NCI-H1417 treated with DMSO at 0.1 percent for 48 hours (cell line): ENCODE results near the gene IQCK.

Experiments used
- DNase-seq: peaks from one replicate; lab custom pipeline; 2025; lab: John Stamatoyannopoulos, UW

IQCK gene

DNA sequence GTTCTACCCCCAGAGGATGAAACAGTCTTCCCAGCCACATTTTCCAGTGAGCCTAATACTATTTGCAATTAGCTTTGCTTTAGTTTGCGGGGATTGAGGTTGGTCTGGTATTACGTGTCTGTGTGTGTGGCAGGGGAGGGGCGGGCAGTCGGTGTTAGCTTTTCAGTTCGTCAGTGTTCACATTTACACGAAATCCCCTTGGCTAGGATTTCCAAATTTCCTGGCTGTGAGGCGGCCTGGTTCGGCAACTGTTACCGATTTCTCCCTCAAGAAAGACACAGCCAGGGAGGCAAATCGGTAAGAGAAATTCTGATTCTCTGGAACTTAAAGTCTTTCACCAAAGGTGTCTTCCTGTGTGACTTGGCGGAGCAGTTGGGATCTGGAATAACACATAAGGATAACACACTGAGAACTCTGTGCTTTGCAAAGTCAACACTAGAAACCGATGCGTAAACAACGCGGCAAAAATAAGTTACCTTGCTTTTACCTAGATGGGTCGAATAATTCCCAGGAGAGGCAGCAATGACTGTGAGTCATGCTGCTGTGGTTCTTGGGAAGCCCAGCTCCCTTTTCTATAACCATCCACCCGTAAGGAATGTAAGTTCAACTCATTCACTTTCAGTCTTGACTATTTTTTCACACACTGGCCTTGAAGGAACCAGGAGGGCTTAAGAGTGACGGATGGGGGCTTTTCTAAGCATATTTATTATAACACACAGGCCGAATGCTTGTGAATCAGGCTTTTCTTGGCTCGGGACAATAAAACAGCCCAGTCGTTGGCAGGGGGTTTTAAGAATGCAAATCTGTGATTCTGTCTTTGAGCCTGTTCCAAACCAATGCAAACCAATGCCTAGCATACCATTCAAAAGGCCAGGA is 142.3 kb downstream of the IQCK start:
- DNase-seq: no peak

DNA sequence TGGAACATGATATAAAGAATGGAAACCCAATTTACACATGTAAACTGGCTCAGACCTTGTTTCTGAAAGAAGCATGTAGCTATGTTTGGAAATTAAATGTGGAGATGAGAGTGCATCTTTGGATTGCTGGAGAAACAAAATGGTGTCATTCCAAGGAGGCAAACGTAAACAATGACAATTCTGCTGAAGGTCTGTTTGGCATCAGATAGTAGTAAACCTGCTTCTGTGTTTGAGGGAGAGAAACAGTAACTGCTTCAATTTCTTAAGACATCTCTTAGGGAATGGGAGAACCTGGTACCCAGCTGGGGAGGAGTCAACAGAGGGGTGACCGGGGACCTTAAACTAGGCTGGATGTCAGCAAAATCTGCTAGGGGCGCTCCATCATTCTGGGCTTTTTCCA is 143.1 kb downstream of the IQCK start:
- DNase-seq: no peak

DNA sequence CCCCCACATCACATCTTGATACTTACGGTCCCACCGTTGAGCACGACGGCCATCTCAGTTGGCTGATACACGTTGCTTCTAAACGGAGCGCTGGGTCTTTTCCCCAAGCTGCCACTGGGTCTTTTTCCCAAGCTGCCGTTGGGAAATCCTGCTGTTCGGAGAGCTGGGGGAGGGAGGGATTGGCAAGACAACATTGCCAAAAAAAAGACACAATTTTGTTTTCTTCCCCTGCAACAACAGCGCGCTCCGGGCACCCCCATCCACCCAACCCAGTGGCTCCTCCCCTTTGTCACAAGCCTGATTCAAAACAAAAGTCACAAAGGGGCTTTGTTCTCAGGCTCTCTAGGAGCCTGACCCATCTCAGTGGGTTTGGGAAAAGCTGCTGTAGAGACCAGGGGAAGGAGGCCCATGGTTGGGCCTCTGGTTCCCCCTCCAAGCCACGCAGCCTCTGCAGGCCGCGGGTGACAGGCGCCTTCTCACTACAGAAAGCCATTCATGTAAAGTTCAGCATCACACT is 143.8 kb downstream of the IQCK start:
- DNase-seq: no peak

DNA sequence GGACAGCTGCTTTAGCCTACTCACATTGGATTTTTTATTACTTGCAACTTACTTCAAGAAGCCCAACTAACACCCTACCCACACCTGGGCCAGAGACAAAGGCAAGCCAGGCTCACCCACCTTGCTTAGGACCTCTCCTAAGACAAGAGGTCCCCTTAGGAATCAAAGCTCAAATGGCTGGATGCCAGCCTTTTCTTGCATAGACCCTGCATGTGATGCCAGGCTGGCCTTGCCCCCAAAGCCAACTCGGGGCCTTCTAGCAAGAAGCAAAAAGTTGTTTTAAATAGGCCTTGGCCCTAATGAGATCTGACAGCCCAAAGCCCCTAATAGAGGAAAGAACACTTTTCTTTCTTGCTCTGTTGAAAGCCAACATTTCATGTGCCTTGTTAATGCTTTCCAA is 145.9 kb downstream of the IQCK start:
- no peak for DNase-seq

DNA sequence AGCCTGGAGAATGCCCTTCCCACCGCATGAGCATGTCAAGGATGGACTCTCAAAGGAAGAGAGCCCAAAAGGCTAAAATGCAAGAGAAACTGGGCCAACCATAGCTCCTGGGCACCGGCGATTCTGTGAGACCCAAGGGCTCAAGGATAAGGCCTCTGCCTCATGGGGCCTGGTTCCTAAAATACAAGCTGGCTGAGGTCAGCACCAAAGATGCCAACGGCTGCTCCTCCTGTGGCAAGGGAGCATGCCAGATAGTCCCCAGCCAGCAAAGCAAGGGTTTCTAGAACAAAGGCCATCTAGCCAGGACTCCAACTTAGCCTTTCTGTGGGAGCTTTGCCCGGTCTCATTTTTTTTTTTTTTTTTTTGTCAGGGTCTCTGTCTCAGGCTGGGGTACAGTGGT is 146.5 kb downstream of the IQCK start:
- no peak for DNase-seq

DNA sequence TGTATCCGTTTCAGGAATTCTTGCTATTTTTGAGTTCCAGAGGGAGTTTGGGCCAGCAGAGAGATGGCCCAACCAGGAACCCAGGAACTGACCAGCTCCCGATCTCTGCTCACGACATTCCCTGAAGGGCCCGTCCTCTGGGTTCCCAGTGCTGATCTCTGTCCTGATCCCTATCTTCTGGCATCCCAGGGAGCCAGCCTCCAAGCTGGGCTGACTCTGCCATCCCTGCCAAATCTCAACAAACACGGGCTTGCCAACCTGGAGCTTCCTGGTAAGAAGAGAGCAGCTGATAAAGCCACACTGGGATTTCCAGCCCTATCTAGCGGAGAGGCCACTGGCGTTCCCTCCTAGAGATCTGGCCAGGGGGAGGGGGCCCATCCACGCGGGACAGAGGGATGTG is 150.3 kb downstream of the IQCK start:
- no peak for DNase-seq

DNA sequence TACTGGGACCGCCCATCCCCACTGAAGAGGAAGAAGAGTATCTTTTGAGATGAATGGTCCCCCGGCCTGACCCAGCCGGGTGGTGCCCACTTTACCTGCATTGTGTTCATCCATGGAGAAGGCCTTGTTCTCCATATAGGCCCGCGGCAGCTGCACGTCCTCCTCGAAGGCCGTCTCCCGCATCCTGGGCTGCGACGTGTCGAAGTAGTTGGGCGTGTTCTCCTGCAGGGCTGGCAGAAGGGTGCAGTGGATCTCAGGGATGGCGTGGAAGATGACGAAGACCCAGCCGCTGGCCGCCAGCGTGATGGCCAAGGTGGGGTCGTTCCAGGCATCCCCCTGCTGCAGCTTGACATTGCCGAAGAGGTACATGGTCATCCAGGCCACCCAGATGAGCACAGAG is 153.7 kb downstream of the IQCK start:
- DNase-seq: no peak

DNA sequence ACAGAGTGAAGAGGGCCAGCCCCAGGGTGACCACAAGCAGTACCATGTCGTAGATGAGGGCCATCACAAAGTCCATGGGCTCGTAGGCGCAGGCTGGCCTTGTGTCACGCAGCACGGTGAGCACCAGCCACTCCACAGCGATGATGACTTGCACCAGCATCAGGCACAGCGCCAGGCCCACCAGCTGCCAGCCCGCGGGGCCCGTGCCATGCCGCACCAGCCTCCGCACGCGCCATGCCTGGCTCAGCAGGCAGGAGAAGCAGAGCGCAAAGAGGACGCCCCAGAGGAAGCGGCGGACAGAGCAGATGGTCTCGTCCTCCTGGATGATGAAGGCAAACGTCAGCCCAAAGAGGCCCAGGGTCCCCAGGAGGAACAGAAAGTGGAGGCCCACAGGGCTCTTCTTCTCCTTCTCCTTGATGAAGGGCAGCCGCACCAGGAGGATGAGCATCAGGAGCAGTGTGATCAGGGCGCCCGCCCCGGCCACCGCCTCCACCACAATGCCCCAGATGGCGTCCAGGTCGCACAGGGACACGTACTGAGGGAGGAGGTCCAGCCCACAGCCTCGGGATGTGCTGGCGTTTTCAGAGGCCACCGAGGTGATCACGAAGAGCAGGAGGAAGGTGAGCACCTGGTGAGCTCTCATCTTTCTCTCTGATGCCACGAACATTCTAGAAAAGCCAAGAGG is 154.2 kb downstream of the IQCK start:
- DNase-seq: no peak

DNA sequence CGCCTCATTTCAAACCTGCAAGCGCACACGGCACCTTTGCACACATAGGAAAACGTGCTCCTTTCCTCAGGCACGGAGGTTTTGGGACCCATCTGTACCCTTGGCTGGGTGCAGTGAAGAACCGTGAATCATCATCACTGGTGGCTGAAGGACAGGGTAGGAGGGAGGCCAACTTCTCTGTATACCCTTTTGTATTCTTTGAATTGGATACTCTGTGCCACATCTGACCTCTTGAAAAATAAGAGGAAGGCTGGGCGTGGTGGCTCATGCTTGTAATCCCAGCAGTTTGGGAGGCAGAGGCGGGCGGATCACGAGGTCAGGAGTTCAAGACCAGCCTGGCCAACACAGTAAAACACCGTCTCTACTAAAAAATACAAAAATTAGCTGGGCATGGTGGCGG is 154.9 kb downstream of the IQCK start:
- no peak for DNase-seq

DNA sequence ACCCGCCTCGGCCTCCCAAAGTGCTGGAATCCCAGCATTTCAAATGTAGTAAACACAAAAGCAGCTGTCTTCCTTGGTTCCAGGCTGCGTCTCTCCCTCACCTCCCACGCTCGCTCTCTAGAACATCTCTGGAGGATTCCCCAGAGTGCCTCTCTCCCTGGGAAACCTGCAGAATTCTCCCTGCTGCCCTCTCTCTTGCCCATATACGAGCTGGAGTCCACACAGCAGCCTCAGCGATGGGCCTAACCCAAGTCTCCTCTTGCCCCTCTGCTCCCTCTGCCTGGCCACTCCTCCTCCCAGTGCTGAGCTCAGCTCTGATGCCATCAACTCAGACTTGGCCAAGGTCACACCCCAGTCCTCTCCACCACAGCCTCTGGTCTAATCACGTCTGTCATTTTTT is 156.0 kb downstream of the IQCK start:
- no peak for DNase-seq

DNA sequence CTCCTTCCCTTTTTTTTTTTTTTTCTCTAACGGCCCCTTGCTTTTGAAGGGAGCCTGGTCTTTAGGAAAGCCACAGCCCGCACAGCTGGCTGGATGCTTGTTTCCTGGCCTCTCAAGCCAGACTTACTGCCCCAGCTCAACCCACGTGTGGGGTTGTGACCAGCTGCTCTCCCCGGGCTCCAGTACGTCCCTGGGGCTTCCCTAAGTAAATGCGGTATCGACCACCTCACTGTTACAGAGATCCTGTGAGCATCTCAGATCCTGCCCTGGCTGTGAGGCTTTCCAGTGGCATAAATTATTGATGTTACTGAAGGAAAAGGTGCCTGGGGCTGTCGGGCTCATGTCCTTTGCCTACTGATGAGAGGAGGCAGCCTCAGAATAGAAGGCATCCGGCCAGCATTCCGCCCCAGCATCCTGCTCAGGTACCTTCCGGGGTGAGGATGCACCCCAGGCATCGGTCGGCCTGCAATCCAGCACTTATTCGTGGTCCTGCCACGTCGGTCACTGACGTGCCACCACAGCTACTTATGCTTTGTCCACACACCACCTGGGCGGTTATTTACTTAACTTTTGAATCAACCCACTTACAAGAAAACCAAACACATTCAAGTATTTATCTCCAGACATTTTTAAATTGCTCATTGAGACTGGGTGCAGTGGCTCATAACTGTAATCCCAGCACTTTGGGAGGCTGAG is 156.9 kb downstream of the IQCK start:
- DNase-seq: no peak

DNA sequence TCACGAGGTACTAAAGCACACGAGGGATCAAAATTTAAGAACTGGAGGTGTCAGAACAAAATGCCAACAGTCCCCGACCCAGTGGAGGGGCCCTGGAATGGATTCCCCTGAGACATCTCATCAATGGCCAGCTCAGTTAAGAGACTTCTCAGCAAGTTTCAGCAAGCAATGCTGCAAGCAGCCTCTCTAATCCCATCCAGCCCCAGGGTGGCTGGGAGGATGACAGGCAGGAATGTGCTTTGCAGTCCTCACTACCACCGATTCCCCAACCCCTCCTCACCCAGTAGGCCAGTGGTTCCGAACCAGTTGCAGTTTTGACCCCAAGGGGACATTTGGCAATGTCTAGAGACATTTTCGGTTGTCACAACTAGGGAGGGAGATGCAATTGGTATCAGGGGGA is 157.8 kb downstream of the IQCK start:
- no peak for DNase-seq

DNA sequence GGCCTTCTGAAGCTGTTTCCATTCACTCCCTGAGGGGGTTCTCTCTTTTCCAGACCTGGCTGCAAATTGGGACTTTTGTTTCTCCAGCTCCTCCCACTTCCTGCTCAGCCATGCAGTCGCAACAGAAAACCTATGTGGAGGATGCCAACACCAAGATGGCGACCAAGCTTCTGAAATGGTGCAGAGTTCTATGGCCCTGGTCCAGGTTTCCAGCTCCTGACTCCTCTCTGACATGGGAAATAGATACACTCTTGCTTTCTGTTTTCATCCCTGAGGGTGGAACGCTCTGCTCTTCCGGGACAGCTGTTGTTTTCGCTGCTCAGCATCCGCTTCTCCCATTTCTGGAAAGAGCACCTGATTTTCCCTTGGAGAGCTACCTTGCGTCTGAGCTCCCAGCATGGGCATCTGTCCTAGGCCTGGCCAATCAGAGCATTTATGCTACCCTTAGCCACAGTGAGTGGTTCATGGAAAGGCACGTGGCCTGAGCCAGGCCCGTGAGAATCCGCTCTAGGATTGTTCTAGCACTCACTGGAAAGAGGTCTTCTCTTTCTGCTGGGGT is 158.5 kb downstream of the IQCK start:
- DNase-seq: no peak

DNA sequence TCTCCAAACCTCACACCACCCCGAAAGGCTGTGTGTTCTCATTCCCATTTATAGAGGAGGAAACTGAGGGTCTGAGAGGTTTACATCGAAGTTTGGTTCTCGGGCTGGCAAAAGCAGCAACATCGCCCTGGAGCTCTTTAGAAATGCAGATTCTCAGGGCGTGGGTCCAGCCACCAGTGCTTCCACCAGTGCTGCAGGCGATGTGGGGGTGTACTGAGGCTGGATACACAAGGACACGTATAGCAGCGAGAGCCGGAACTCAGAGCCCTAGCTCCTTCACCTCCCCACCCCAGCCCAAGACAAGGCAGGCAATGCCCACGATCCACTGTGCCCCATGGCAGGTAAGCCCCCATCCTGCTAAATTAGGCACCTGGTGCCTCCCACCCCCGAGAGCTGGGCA is 160.7 kb downstream of the IQCK start:
- no peak for DNase-seq

DNA sequence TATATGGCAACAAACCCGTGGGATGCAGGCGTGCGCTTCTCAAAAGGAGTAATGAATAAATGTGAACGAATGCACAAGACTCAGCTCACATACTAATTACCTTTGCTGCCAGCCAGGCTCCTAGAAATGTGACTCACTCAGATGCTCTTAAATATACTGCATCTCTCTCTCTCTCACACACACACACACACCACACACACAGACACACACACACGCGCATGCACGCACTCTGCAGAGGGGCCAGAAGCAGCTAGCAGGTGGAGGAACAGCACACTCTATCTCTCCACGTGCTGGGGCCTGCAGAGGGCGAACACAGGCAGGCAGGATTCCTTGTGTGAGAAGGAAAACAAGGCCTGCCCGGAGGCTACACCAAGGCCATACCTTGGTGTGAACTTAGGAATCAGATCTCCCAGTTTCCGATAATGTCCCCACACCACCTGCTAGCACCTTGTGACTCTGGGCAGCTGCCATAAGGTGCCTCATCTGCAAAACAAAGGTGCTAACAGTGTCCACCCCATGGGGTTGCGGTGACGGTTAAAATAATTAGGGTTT is 161.2 kb downstream of the IQCK start:
- peak; percentile 98 for DNase-seq

DNA sequence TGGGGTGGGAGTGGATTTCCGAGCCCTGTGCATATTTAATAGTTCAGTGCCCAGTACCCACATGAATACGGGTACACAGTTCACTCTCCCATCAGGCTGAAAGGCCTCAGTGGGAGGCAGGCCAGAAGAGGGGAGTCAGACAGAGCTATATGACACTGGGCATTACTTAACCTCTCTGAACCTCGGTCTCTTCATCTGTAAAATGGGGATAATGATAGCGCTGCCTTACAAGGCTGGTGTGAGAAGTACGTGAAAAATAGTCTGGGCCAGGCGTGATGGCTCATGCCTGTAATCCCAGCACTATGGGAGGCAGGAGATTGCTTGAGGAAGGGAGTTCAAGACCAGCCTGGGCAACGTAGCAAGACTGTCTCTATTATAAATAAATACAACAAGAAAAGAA is 163.0 kb downstream of the IQCK start:
- DNase-seq: no peak

DNA sequence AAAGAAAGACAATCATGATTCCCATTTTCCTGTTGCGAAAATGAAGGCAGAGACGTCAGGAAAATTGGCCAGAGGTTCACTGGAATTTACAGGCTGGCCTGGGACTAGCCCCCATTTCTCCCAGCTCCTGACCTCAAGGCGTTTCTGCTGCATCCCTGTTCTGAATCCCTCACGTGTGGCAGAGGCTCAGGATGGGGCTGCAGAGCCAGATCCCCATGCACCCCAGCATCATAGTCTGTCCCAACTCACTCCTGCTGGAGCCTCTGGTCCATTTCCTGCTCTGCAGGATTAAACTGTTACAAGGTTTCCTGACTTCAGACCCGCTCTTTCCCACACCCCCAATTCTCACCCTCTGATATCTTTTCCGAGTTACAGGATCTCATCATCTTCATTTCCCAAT is 163.7 kb downstream of the IQCK start:
- no peak for DNase-seq

DNA sequence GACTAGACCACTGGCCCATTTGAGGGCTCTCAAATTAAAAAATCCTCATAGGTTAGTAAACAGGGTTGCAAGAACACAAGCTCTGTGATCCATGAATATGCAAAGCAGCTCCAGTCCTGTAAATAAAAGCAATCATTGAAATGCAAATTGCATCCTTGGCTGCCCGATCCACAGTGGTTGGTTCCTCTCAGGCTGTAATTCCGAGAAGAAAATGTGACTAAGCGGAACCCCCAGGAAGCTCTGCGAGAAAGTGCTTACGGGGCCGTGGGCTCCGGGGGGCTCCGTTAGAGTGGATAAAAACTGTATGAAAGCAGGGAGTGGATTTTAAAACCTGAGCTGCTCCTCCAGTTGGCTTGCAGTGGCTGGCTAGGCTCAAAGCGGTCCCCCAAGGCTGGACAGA is 164.1 kb downstream of the IQCK start:
- no peak for DNase-seq

DNA sequence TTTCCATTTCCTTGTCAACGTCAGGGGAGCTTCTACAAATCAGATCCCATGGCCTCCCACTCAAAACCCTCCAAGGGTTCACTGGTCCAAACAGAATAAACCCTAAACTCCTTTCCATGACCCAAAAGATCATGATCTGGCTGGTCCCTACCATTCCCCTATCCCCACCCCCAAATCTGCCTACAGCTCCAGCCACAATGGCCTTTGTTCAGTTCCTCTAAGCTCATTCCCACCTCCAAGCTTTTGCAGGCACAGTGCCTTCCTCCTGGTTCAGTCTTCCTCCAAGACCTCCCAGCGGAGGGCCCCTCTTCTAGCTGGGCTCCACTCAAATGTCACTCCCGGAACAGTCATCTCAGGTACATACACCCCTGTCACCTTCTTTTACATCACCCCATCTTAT is 164.6 kb downstream of the IQCK start:
- DNase-seq: no peak

DNA sequence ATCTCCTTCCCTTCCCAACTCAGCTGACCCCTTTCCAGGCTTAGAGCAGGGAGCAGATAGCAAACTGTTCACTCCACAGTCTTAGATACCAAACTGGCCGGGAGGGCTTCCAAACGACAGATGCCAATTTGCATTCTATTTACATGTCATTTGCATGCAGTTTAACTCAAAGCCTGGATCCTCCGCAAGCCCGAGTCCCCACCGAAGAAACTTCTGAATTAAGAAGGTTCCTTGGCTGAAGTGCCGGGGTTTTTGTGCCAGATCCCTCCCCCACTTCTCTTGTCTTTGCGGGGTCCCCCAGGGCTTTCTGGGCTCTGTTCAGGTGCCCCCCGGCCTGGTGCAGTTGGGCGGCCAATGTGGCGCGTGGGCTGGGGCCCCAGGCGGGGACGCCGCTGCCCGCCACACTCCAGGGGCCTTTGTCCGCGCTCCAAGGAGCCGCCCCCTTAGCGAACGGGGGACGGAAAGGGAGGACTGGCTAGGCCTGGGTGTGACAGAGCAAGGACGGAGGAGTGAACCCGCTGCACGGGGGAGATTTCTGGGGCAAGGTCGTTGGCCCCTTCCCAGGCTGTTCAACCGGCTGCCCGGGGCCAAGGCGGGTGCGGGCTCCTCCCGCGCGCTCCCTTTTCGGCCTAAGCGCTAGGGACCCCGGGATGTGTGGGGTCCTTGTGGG is 165.4 kb downstream of the IQCK start:
- no peak for DNase-seq

DNA sequence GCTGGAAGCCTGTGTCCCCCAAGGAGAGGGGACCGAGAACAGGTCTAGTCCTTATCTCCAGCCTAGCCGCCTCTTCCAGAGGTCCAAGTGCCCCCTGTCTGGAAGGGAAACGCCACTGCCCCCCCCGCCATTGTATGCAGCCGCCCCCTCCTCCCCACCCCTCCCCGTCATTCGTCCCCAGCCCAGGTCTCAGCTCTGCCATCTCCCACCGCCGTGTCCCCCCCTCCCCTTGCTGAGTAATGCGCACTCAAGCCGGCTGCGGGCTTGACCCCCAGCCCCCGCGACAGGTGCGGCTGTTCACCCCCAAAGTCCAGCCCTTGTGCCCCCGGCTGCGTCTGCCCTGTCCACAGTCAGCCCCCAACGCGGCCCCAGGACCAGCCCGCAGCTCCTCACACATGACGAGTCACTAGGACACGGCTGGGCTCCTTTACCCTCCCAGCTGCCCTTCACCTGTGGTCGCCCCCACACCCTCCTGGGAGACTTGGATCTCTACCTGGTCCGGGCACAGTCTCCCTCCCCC is 166.0 kb downstream of the IQCK start:
- DNase-seq: no peak
